ENCODE results near the gene CBL.
"Not testable (repeated sequence)": the region's sequence is repeated elsewhere in the genome, so short reads cannot be mapped to it uniquely, and the experiment has no call there.

The CBL gene

DNA sequence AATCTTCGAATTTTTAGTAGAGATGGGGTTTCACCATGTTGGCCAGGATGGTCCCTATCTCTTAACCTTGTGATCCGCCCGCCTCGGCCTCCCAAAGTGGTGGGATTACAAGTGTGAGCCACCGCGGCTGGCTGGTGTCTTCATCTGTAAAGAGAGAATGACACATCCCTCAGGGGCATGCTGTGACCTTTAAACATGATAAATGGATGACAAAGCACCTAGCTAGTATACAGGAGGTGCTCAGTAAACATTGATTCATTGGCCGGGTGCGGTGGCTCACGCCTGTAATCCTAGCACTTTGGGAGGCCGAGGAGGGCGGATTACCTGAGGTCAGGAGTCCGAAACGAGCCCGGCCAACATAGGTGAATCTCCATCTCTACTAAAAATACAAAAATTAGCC is 14.9 kb upstream of the CBL start:
- DNase-seq (ENCODE audit: low spot score in 2 of 2); H3K4me3 ChIP-seq; in situ Hi-C loops (cut with MboI; ENCODE audit: low sequenced_read_pairs); H3K36me3 ChIP-seq (replicated peaks); H3K27me3 ChIP-seq (ENCODE audit: low read depth); H3K4me1 ChIP-seq; H3K9me3 ChIP-seq: not testable (repeated sequence)

DNA sequence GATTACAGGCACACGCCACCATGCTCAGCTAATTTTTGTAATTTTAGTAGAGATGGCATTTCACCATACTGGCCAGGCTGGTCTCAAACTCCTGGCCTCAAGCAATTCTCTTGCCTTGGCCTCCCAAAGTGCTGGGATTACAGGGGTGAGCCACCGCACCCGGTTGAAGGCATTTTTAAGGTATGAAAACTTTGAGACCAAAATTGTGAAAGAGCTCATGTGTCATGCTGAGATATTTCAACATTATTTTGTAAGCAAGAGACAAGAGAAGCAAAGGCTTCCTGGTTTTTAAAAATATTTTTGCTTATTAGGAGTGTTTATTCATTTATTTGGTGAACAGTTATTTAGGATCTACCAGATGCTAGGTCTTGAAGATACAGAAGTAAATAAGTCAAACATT is 14.0 kb upstream of the CBL start:
- Histone ChIP-seq H3K4me3 (no peak overlapping the region), H3K9me3 (no peaks in the 10 kb centered on the region; the same call in 1 of the 2 replicates), H3K27me3 (ENCODE audit: low read depth) (no peaks in the 10 kb centered on the region), H3K4me1 (no peaks in the 10 kb centered on the region), H3K36me3 (replicated peaks) (no peaks in the 10 kb centered on the region)
- in situ Hi-C loops (cut with MboI; ENCODE audit: low sequenced_read_pairs), result no loop called here
- DNase-seq (ENCODE audit: low spot score in 2 of 2), result no peak

DNA sequence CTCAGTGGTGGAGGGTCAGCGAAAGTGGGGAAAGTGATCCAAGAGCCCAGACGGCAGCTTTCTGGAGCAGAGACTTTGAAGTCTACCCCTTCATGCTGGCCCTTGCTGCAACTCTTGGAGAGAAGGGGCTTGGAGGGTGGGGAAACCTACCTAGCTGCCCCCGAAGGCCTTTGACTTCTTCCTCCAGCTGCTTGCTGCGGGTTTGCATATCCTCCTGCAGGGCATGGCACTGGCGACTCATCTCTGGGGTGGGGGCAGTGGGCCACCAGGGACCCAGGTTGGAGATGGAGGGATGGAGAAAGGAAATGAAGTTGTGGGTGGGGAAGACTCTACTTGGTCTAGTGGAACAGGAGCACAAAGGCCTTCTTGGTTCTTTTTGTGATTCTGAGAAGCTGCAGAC is 13.1 kb upstream of the CBL start:
- Histone ChIP-seq H3K4me3 (no peak overlapping the region), H3K9me3 (no peaks in the 10 kb centered on the region; the same call in 1 of the 2 replicates), H3K4me1 (no peaks in the 10 kb centered on the region), H3K36me3 (replicated peaks) (no peaks in the 10 kb centered on the region), H3K27me3 (ENCODE audit: low read depth) (no peaks in the 10 kb centered on the region)
- in situ Hi-C loops (cut with MboI; ENCODE audit: low sequenced_read_pairs), result no loop called here
- DNase-seq (ENCODE audit: low spot score in 2 of 2), result no peak

DNA sequence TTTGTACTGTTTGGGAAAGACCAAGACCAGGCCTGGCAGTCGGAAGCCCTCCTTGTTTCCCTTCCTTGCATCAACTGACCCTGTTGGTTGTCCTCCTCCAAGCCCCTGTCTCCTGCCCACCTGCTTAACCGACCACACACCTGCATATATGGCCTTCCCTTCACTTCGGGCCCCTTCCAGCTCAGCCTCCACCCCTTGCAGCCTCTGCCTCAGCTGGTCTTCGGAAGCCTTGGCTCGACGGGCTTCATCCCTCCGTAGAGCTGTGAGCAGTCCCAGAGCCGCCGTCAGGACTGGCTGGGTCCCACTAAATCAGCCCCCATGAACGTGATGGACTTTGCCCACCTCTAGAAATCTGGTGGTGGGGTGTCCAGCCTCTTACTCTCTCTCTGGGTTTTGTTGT is 12.5 kb upstream of the CBL start:
- Histone ChIP-seq H3K4me3 (no peak overlapping the region), H3K9me3 (no peaks in the 10 kb centered on the region; the same call in 1 of the 2 replicates), H3K4me1 (no peaks in the 10 kb centered on the region), H3K27me3 (ENCODE audit: low read depth) (no peaks in the 10 kb centered on the region), H3K36me3 (replicated peaks) (no peaks in the 10 kb centered on the region)
- DNase-seq (ENCODE audit: low spot score in 2 of 2), result no peak
- in situ Hi-C loops (cut with MboI; ENCODE audit: low sequenced_read_pairs), result no loop called here

DNA sequence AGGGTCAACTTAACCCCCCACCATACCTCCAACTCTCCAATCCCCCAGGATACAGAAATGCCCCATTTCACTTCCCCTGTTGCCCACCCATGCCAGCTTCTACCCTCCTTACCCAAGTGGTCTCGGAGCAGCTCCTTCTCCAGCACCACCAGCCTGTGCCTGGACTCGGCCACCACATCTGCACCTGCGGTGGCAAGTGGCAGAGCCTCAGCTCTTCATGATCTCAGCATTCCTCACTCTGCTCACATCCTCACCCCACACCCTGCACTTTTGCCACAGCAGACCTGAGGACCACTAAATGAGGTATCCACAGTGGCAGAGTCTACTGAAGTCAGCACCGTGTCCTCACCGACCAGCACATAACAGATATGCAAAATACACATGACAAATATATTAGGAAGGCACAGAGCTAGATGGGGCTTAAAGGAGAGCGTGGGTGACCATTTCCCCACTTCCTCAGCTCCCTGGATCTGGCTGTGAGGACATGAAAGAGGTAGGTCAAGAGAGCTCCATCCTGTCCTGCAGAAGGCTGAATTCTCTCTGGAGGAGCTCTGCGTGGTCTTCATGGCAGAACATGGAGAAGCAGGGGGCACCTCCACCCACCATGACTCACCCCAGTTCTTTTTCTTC is 11.2 kb upstream of the CBL start:
- DNase-seq (ENCODE audit: low spot score in 2 of 2), result no peak
- in situ Hi-C loops (cut with MboI; ENCODE audit: low sequenced_read_pairs), result loop anchor here (5.0 kb wide), 1 partner anchor 93 kb away; the partner anchor contains the start of gene DPAGT1
- H3K4me1 ChIP-seq, result no peaks in the 10 kb centered on the region

DNA sequence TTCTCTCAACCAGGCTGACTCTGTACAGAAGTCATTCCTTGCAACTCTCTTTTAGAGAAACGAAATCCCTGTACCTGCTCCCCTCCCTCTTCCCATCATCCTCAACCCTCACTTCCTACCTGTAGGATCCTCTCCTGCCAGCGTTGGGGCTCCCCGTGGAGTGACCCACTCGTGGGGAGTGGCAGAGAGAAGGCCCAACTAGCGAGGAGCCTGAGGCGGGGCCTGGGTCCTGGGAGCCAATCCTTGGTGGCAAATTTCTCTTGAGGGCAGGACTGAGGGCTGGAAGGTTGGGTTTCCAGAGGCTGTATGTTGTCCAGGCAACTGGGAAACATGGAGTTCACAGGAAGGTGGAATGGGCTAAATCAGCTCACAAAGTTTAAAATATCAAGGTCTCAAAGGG is 10.5 kb upstream of the CBL start:
- H3K9me3 ChIP-seq, result no peaks in the 10 kb centered on the region; the same call in 1 of the 2 replicates
- H3K27me3 ChIP-seq (ENCODE audit: low read depth), result no peaks in the 10 kb centered on the region
- in situ Hi-C loops (cut with MboI; ENCODE audit: low sequenced_read_pairs), result loop anchor here (5.0 kb wide), 1 partner anchor 93 kb away; the partner anchor contains the start of gene DPAGT1
- no peak overlapping the region for H3K4me3 ChIP-seq
- no peaks in the 10 kb centered on the region for H3K4me1 ChIP-seq
- DNase-seq (ENCODE audit: low spot score in 2 of 2), result peak in 1 of 2 experiments; percentile 48
- no peaks in the 10 kb centered on the region for H3K36me3 ChIP-seq (replicated peaks)

More for the DNA sequence above, 11.2 kb upstream of the CBL start:
- no peaks in the 10 kb centered on the region for H3K27me3 ChIP-seq (ENCODE audit: low read depth)
- H3K4me3 ChIP-seq, result no peak overlapping the region
- H3K9me3 ChIP-seq, result no peaks in the 10 kb centered on the region; the same call in 1 of the 2 replicates
- no peaks in the 10 kb centered on the region for H3K36me3 ChIP-seq (replicated peaks)

DNA sequence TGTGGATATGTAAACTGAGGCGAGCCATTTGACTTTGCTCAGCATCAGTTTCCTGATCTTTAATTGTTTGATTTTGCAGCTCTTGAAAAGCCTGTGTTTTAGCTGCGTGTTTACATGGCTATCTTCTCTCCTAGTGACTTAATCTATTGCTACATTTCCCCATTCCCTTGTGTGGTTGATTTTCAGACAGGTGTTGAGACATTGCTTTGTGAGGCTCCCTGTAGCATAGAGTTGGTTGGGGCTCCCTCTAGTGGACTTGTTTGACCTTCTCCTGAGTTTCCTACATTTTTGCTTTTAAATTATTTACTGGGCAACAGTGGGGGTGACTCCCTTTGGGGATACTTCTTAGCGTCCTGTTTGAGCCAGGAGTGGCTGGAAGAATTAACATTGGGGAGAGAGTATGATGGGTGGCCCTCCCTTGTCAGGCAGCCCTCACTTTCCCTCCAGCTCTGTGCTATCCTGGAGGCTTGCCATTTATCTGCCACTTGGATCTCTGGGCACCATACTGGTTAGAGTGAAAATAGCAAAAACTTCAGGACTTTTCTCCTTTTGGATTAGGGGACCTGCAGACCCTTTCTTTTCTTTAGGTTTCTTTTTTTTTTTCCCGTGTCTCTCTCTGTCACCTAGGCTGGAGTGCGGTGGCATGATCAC is 9.2 kb upstream of the CBL start:
- Histone ChIP-seq H3K27me3 (ENCODE audit: low read depth) (no peaks in the 10 kb centered on the region), H3K36me3 (replicated peaks) (no peaks in the 10 kb centered on the region), H3K4me1 (no peaks in the 10 kb centered on the region), H3K9me3 (no peaks in the 10 kb centered on the region; the same call in 1 of the 2 replicates), H3K4me3 (no peak overlapping the region)
- DNase-seq (ENCODE audit: low spot score in 2 of 2), result peak; percentile 76 to 82
- in situ Hi-C loops (cut with MboI; ENCODE audit: low sequenced_read_pairs), result loop anchor here (5.0 kb wide), 1 partner anchor 95 kb away; the partner anchor contains the start of gene DPAGT1

DNA sequence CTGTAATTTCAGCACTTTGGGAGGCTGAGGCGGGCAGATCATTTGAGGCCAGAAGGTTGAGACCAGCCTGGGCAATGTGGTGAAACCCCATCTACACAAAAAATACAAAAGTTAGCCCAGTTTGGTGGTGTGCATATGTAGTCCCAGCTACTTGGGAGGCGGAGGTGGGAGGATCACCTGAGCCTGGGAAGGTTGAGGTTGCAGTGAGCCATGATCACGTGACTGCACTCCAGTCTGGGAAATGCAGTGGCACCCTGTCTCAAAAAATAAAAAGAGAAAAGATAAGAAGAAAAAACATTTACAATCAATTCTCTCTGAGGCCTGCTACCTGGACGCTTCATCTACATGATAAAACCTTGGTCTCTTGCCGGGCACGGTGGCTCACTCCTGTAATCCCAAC is 7.2 kb upstream of the CBL start:
- Histone ChIP-seq H3K4me3 (no peak overlapping the region), H3K27me3 (ENCODE audit: low read depth) (no peaks in the 10 kb centered on the region), H3K4me1 (no peaks in the 10 kb centered on the region), H3K9me3 (no peaks in the 10 kb centered on the region; the same call in 1 of the 2 replicates), H3K36me3 (replicated peaks) (no peaks in the 10 kb centered on the region)
- no peak for DNase-seq (ENCODE audit: low spot score in 2 of 2)
- in situ Hi-C loops (cut with MboI; ENCODE audit: low sequenced_read_pairs), result loop anchor here (5.0 kb wide), 1 partner anchor 97 kb away; the partner anchor contains the start of gene DPAGT1

DNA sequence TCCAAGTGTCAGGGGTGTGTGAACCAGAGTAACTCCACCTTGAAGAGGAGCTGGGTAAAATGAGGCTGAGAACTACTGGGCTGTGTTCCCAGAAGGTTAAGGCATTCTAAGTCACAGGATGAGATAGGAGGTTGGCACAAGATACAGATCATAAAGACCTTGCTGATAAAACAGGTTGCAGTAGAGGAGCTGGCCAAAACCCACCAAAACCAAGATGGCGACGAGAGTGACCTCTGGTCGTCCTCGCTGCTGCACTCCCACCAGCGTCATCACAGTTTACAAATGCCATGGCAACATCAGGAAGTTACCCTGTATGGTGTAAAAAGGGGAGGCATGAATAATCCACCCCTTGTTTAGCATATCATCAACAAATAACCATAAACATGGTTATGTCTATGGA is 4.9 kb upstream of the CBL start:
- H3K4me1 ChIP-seq; H3K9me3 ChIP-seq; H3K36me3 ChIP-seq (replicated peaks); in situ Hi-C loops (cut with MboI; ENCODE audit: low sequenced_read_pairs); DNase-seq (ENCODE audit: low spot score in 2 of 2); H3K27me3 ChIP-seq (ENCODE audit: low read depth); H3K4me3 ChIP-seq: not testable (repeated sequence)

DNA sequence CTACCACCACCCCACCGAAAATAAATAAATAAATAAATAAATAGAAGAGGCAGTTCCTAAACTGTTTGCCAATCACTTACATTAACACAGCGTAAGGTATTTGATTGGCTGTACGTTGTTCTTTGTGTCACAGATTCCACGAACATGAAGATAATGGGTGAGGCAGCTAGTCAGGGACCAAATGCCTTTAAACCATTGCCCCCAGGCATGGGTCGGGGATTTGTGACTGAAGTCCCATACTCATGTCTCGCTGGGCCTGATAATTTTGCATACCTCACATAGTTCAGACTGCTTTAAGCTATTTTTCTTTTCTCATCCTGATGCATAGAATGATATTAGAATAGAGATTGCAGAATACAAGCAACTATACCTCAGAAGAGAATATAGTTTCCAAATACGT is 3.6 kb upstream of the CBL start:
- in situ Hi-C loops (cut with MboI; ENCODE audit: low sequenced_read_pairs), result no loop called here
- H3K36me3 ChIP-seq (replicated peaks), result no peaks in the 10 kb centered on the region
- no peak for DNase-seq (ENCODE audit: low spot score in 2 of 2)
- peaks cover 7% of the 10 kb centered on the region for H3K4me1 ChIP-seq
- H3K27me3 ChIP-seq (ENCODE audit: low read depth), result no peaks in the 10 kb centered on the region
- H3K4me3 ChIP-seq, result no peak overlapping the region
- no peaks in the 10 kb centered on the region for H3K9me3 ChIP-seq

DNA sequence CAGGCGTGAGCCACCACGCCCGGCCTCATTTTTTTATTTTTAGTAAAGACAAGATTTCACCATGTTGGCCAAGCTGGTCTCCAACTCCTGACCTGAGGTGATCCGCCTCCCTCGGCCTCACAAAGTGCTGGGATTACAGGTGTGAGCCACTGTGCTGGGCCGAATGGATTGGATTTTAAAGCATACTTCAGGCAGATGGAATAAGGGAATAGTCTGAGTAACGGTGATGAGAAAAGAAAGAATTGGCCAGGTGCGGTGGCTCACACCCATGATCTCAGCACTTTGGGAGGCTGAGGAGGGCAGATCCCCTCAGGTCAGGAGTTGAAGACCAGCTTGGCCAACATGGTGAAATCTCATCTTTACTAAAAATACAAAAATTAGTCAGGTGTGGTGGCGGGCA is 2.1 kb upstream of the CBL start:
- Histone ChIP-seq H3K27me3 (ENCODE audit: low read depth) (no peaks in the 10 kb centered on the region), H3K4me1 (peaks cover 13% of the 10 kb centered on the region), H3K36me3 (replicated peaks) (no peaks in the 10 kb centered on the region), H3K4me3 (no peak overlapping the region), H3K9me3 (no peaks in the 10 kb centered on the region)
- in situ Hi-C loops (cut with MboI; ENCODE audit: low sequenced_read_pairs), result no loop called here
- no peak for DNase-seq (ENCODE audit: low spot score in 2 of 2)

DNA sequence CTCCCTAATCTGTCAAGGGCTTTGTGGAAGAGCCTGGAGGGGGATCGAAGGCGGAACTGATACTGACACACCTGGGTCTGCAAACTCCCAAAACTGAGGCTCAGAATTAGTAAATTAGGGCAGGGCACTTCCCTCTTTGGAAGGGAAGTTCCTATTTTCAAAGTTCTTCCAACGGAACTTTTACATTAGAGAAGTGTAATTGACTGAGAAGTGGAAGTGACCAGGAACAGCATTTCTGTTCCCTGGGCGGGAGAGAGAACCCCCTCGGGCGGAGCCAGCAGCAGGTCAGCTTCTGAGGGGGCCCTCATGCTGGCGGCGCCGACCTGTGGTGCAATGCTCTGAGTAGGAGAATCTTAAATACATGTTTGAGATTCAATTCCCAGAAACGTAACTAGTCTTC is 1.1 kb upstream of the CBL start:
- no peak overlapping the region for H3K4me3 ChIP-seq
- no peaks in the 10 kb centered on the region for H3K36me3 ChIP-seq (replicated peaks)
- no peaks in the 10 kb centered on the region for H3K9me3 ChIP-seq
- peaks cover 13% of the 10 kb centered on the region for H3K4me1 ChIP-seq
- in situ Hi-C loops (cut with MboI; ENCODE audit: low sequenced_read_pairs), result no loop called here
- DNase-seq (ENCODE audit: low spot score in 2 of 2), result no peak
- H3K27me3 ChIP-seq (ENCODE audit: low read depth), result no peaks in the 10 kb centered on the region

DNA sequence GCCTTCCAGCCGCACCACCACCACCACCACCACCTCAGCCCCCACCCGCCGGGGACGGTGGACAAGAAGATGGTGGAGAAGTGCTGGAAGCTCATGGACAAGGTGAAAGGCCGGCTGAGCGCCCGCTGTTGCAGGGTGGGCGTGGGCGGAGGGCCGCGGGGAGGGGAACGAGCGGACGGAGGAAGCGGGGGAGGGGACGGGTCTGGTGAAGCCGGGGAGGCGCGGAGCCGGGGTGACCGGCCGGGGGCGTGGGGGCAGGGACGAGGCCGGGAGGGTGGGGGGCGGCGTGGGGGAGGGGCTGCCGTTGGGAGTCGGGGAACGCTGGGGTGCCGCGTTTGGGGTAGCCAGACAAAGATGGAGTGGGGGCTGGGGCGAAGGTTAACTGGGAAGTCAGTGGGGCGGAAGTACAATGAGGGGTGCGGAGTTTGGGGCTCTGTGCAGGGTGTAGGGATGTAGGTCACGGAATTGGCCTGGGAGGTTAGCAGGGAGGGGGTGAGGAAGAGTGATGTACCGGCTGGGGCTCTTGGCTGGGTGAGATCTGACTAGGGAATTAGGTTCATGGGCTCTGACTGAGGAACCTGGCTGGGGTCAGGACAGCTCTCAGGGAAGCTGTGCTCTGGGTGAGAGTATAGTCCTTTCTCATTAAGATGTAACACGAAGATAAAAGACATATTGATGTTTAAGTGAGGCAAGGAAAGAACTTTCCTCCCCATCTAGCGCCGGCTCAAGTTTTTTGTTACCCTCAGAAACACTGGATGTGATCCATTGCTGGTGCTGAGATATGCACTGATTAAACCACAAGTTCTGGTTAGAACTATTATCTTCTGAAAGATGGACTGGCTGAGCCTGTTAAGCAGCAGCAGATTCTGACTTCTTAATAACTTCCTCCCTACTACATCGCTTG is 624 bp downstream of the CBL start:
- in situ Hi-C loops (cut with MboI; ENCODE audit: low sequenced_read_pairs), result no loop called here
- no peaks in the 10 kb centered on the region for H3K9me3 ChIP-seq
- no peaks in the 10 kb centered on the region for H3K36me3 ChIP-seq (replicated peaks)
- H3K27me3 ChIP-seq (ENCODE audit: low read depth), result no peaks in the 10 kb centered on the region
- peak overlapping the region; percentile 98 for H3K4me3 ChIP-seq
- peak; percentile 40 to 66 for DNase-seq (ENCODE audit: low spot score in 2 of 2)
- peaks cover 13% of the 10 kb centered on the region for H3K4me1 ChIP-seq

Data from HAP-1 (cell line).